Panc1 (cell line): ENCODE measurements around the gene TSC22D4. TPM values are rescaled to one million over a fixed set of nuclear protein-coding genes. Genes with fewer than 3 reads are reported as not detected.

Experiments used
- ATAC-seq: fragments of 200-7000 bp; cut with Tn5 transposase; 2 replicates; pipeline ENCODE4 v1.9.1; 2020; ENCODE audit warnings: mild to moderate bottlenecking, moderate library complexity
- BruUV-seq: library from RNA; stranded (reverse); fragments of 400-500 nt; replicated peaks from 2 replicates; lab custom pipeline; 2021; lab: Mats Ljungman, UMichigan
- CTCF ChIA-PET: fragments of 300-600 bp; sonication (Branson Sonifier 250); formaldehyde crosslinking; loops from one replicate; lab custom pipeline; 2022; ENCODE audit warnings: antibody characterized with exemption; lab: Charles Lee
- POLR2A ChIA-PET: fragments of 300-600 bp; sonication (Branson Sonifier 250); formaldehyde crosslinking; loops from one replicate; lab custom pipeline; 2022; ENCODE audit warnings: antibody characterized with exemption; lab: Charles Lee
- DNase-seq: peaks from one replicate; pipeline ENCODE4 v3.0.0-alpha.2; 2010; ENCODE audit warnings: low read depth, low spot score
- H3K27ac ChIP-seq: 2 replicates; pipeline ENCODE4 v1.5.1; 2011; ENCODE audit warnings: mild to moderate bottlenecking, low read length, inconsistent platforms
- H3K27me3 ChIP-seq: fragments of 200-500 bp; sonication (Bioruptor generic); 2 replicates; pipeline ENCODE4 v1.6.0; 2014; ENCODE audit warnings: low read length, inconsistent platforms; ENCODE audit not compliant: control insufficient read depth, insufficient read depth
- H3K36me3 ChIP-seq: fragments of 200-500 bp; sonication (Bioruptor generic); 2 replicates; pipeline ENCODE4 v1.5.1; 2014; ENCODE audit warnings: inconsistent platforms, mild to moderate bottlenecking, low read length, moderate library complexity; ENCODE audit not compliant: control insufficient read depth, insufficient read depth
- H3K4me1 ChIP-seq: 2 replicates; pipeline ENCODE4 v1.5.1; 2011; ENCODE audit warnings: inconsistent platforms, mild to moderate bottlenecking, low read length, moderate library complexity; ENCODE audit not compliant: control insufficient read depth, insufficient read depth
- H3K4me3 ChIP-seq, 2 experiments: 2 replicates each; pipeline ENCODE4 v1.5.1; 2011 to 2012; ENCODE audit warnings: low read depth in 2 of 2, low read length in 2 of 2, mild to moderate bottlenecking in 2 of 2, inconsistent platforms in 1 of 2, moderate library complexity in 1 of 2
- H3K9me3 ChIP-seq: fragments of 200-500 bp; sonication (Bioruptor generic); 2 replicates; pipeline ENCODE4 v1.5.1; 2014; ENCODE audit warnings: low read depth, mild to moderate bottlenecking, inconsistent platforms, low read length, moderate library complexity; ENCODE audit not compliant: control insufficient read depth, insufficient read depth
- POLR2AphosphoS5 ChIP-seq: IDR thresholded peaks from 2 replicates; pipeline ENCODE4 v1.6.1; 2012; ENCODE audit warnings: mild to moderate bottlenecking, low read depth, low read length, moderate library complexity
- SIN3A ChIP-seq: IDR thresholded peaks from 2 replicates; pipeline ENCODE4 v1.6.1; 2012; ENCODE audit warnings: low read depth, mild to moderate bottlenecking, low read length, moderate library complexity, borderline replicate concordance; ENCODE audit not compliant: insufficient read depth
- TCF7L2 ChIP-seq: IDR thresholded peaks from 2 replicates; pipeline ENCODE4 v1.6.1; 2011; ENCODE audit warnings: mild to moderate bottlenecking, low read depth, low read length, inconsistent platforms
- in situ Hi-C: cut with HindIII; loops from 2 replicates; pipeline ENCODE4 v1.10.0; 2016; ENCODE audit warnings: low sequenced_read_pairs, low pct_unique_long_range_greater_than_20kb
- intact Hi-C: fragments of 100-400 bp; cut with micrococcal nuclease; formaldehyde crosslinking; loops from one replicate; pipeline ENCODE4 v1.10.0; 2022; ENCODE audit not compliant: unreplicated experiment
- total RNA-seq: library from RNA; stranded (reverse); gene quantifications from one replicate; pipeline ENCODE4 v1.2.1, GENCODE V29; 2021; ENCODE audit not compliant: unreplicated experiment
- TF ChIP-seq, protein P1 (sequence below): fragments of 450-650 bp; IDR thresholded peaks from 2 replicates; pipeline ENCODE4 v1.5.1; 2017; ENCODE audit warnings: mild to moderate bottlenecking
- TF ChIP-seq, protein P2 (sequence below), 2 experiments: IDR thresholded peaks; 2 replicates each; pipeline ENCODE4 v1.6.1; 2011 to 2012; ENCODE audit warnings: low read depth in 2 of 2, control low read depth in 1 of 2, low read length in 1 of 2, mild to moderate bottlenecking in 1 of 2, moderate library complexity in 1 of 2; ENCODE audit not compliant: insufficient read depth in 1 of 2

TSC22D4 gene
- total RNA-seq, 1 experiment from 2014 or later = 82.6 TPM

DNA sequence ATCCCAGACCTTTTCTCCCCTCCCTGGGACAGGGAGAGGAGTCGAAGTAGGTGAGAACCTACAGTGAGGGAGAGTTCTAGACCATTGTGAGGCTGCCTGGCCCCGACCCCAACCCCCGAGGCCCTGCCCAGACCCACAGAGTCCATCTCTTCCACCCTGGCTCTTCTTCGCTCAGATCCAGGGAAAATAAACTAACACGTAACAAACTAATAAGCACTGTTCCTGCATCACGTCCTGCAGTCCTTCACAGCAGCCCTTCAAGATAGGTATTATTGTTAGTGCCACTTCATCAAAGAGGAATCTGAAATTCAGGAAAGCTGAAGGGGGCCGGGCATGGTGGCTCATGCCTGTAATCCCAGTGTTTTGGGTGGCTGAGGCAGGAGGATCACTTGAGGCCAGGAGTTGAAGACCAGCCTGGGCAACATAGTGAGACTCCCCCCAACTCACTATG, 14.8 kb downstream of the TSC22D4 start, which contains the start of gene SPACDR:
TSS of gene SPACDR (minus strand) at position 51 of the 451 bp plus-strand sequence. CDS start 235 bp downstream, outside the sequence.
- CTCF ChIA-PET = no interaction called here
- no peaks in the 10 kb centered on the region for H3K36me3 ChIP-seq
- no peak within 1 kb of the TSS for H3K27ac ChIP-seq
- H3K4me1 ChIP-seq = no peaks in the 10 kb centered on the region; the same call in none of the 2 replicates
- H3K4me3 ChIP-seq = no peak within 1 kb of the TSS
- H3K9me3 ChIP-seq = no peaks in the 10 kb centered on the region
- no peak for ATAC-seq
- POLR2A ChIA-PET = no interaction called here
- intact Hi-C loops = no loop called here
- no peaks in the 10 kb centered on the region for H3K27me3 ChIP-seq
- DNase-seq = no peak
- BruUV-seq = no TSS peak
- in situ Hi-C loops = no loop called here
- no peak for TF ChIP-seq TCF7L2
- TF ChIP-seq, protein P1, sequence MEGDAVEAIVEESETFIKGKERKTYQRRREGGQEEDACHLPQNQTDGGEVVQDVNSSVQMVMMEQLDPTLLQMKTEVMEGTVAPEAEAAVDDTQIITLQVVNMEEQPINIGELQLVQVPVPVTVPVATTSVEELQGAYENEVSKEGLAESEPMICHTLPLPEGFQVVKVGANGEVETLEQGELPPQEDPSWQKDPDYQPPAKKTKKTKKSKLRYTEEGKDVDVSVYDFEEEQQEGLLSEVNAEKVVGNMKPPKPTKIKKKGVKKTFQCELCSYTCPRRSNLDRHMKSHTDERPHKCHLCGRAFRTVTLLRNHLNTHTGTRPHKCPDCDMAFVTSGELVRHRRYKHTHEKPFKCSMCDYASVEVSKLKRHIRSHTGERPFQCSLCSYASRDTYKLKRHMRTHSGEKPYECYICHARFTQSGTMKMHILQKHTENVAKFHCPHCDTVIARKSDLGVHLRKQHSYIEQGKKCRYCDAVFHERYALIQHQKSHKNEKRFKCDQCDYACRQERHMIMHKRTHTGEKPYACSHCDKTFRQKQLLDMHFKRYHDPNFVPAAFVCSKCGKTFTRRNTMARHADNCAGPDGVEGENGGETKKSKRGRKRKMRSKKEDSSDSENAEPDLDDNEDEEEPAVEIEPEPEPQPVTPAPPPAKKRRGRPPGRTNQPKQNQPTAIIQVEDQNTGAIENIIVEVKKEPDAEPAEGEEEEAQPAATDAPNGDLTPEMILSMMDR = no peak
- TF ChIP-seq POLR2AphosphoS5 = no peak
- TF ChIP-seq, protein P2, sequence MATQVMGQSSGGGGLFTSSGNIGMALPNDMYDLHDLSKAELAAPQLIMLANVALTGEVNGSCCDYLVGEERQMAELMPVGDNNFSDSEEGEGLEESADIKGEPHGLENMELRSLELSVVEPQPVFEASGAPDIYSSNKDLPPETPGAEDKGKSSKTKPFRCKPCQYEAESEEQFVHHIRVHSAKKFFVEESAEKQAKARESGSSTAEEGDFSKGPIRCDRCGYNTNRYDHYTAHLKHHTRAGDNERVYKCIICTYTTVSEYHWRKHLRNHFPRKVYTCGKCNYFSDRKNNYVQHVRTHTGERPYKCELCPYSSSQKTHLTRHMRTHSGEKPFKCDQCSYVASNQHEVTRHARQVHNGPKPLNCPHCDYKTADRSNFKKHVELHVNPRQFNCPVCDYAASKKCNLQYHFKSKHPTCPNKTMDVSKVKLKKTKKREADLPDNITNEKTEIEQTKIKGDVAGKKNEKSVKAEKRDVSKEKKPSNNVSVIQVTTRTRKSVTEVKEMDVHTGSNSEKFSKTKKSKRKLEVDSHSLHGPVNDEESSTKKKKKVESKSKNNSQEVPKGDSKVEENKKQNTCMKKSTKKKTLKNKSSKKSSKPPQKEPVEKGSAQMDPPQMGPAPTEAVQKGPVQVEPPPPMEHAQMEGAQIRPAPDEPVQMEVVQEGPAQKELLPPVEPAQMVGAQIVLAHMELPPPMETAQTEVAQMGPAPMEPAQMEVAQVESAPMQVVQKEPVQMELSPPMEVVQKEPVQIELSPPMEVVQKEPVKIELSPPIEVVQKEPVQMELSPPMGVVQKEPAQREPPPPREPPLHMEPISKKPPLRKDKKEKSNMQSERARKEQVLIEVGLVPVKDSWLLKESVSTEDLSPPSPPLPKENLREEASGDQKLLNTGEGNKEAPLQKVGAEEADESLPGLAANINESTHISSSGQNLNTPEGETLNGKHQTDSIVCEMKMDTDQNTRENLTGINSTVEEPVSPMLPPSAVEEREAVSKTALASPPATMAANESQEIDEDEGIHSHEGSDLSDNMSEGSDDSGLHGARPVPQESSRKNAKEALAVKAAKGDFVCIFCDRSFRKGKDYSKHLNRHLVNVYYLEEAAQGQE (IDR thresholded peaks at IDR 0.05; ENCODE audit: insufficient read depth in 1 of 2, low read depth in 2 of 2, low read length in 1 of 2) = no peak
- TF ChIP-seq SIN3A = no peak

DNA sequence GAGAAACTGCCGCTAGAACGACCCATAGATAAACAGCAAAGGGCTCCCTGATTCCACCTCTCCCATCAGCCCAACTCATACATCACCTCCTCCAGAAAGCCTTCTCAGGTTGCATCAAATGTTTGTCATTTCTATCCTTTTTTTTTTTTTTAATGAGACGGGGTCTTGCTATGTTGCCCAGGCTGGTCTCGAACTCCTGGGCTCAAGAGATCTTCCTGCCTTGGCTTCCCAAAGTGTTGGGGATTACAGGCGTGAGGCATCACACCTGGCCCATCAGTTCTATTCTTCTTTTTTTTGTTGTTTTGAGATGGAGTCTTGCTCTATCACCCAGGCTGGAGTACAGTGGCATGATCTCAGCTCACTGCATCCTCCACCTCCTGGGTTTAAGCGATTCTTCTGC, 22.0 kb downstream of the TSC22D4 start:
- no peak for TF ChIP-seq SIN3A
- TF ChIP-seq POLR2AphosphoS5 = no peak
- TF ChIP-seq, protein P1 = no peak
- TF ChIP-seq TCF7L2 = no peak
- TF ChIP-seq, protein P2 (IDR thresholded peaks at IDR 0.05; ENCODE audit: insufficient read depth in 1 of 2, low read depth in 2 of 2, low read length in 1 of 2) = no peak
- Histone ChIP-seq H3K27me3 (no peaks in the 10 kb centered on the region), H3K9me3 (no peaks in the 10 kb centered on the region), H3K4me3 (no peak overlapping the region), H3K27ac (no peak overlapping the region), H3K4me1 (no peaks in the 10 kb centered on the region), H3K36me3 (no peaks in the 10 kb centered on the region)
- BruUV-seq = no TSS peak
- ATAC-seq (no peak), DNase-seq (no peak)
- POLR2A ChIA-PET = no interaction called here
- in situ Hi-C loops = no loop called here
- intact Hi-C loops = no loop called here
- CTCF ChIA-PET = interaction anchor here (0.6 kb wide), 1 partner anchor 13 kb away, joined by 4 read pairs; no protein-coding TSS in a partner anchor
